Measurements from ENCODE around the gene CFLAR. TPM values are rescaled to one million over a fixed set of nuclear protein-coding genes. Genes with fewer than 3 reads are reported as not detected.
A peak's percentile ranks its signal among the peaks of the same experiment; 100 is the strongest.

The CFLAR gene
- total and polyA plus RNA-seq, 2 of the 13 experiments (the other 11 are each of a cell fraction or from before 2014, with no cell fraction given) = 43.8 to 92.1 TPM

GRCh38 chr2:201071479-201072200 lies 44.3 kb upstream of the CFLAR start, which contains the start of the genes HYCC2 and NDUFB3 (continued):
- no peak for TF ChIP-seq ZNF207 (IDR thresholded peaks at IDR 0.05; ENCODE audit: borderline replicate concordance)
- TF ChIP-seq ZNF577 (CRISPR knock-in tag; IDR thresholded peaks at IDR 0.05; ENCODE audit: borderline replicate concordance, low read depth) = peak; percentile 75; the same call in 1 of the 2 replicates
- no peak; the same call in 1 of the 2 replicates for TF ChIP-seq ZNF142 (CRISPR knock-in tag; IDR thresholded peaks at IDR 0.05)
- TF ChIP-seq ZNF607 (CRISPR knock-in tag; IDR thresholded peaks at IDR 0.05; ENCODE audit: borderline replicate concordance) = peak; percentile 78; the same call in 1 of the 2 replicates
- no peak for TF ChIP-seq REXO4 (CRISPR knock-in tag; IDR thresholded peaks at IDR 0.05; ENCODE audit: borderline replicate concordance)
- peak; percentile 75 for TF ChIP-seq ARID5B (CRISPR knock-in tag; IDR thresholded peaks at IDR 0.05)
- 0 out of 2 replicates have a peak, but pooled peaks have one; percentile 55 for TF ChIP-seq STAT5B (CRISPR knock-in tag; IDR thresholded peaks at IDR 0.05)
- TF ChIP-seq TFDP2 (CRISPR knock-in tag; IDR thresholded peaks at IDR 0.05) = peak; percentile 71
- no peak for TF ChIP-seq TCF7L2 (IDR thresholded peaks at IDR 0.05; ENCODE audit: low read depth, low read length)
- 0 out of 2 replicates have a peak, but pooled peaks have one; percentile 14 for TF ChIP-seq ZNF20 (CRISPR knock-in tag; IDR thresholded peaks at IDR 0.05)
- peak; percentile 85; the same call in 1 of the 2 replicates for TF ChIP-seq DMTF1 (CRISPR knock-in tag; IDR thresholded peaks at IDR 0.05)
- peak; percentile 96 for TF ChIP-seq SPEN (CRISPR knock-in tag; IDR thresholded peaks at IDR 0.05; ENCODE audit: low read depth)
- TF ChIP-seq ZNF891 (CRISPR knock-in tag; IDR thresholded peaks at IDR 0.05) = peak; percentile 59; the same call in 1 of the 2 replicates
- TF ChIP-seq ZNF354B (CRISPR knock-in tag; IDR thresholded peaks at IDR 0.05) = 0 out of 2 replicates have a peak, but pooled peaks have one; percentile 20
- TF ChIP-seq ZMYM4 (CRISPR knock-in tag; IDR thresholded peaks at IDR 0.05) = peak; percentile 95
